ENCODE results near the gene GLIS2.

Gene GLIS2

GRCh38 chr16:4381935-4382794 lies 66.3 kb downstream of the GLIS2 start:
- no peak for DNase-seq (ENCODE audit: low read depth, low spot score)

GRCh38 chr16:4382795-4383357 lies 67.0 kb downstream of the GLIS2 start:
- no peak for DNase-seq (ENCODE audit: low read depth, low spot score)

- no peak for DNase-seq (ENCODE audit: low read depth, low spot score)
Measured at GRCh38 chr16:4383591-4384444, 68.0 kb downstream of the GLIS2 start.

- DNase-seq (ENCODE audit: low read depth, low spot score): no peak
Measured at GRCh38 chr16:4384509-4384942, 68.7 kb downstream of the GLIS2 start.

GRCh38 chr16:4385066-4385788 lies 69.4 kb downstream of the GLIS2 start:
- DNase-seq (ENCODE audit: low read depth, low spot score): no peak

- DNase-seq (ENCODE audit: low read depth, low spot score): no peak
Measured at GRCh38 chr16:4385789-4386450, 70.1 kb downstream of the GLIS2 start.

GRCh38 chr16:4386451-4386805 lies 70.6 kb downstream of the GLIS2 start:
- no peak for DNase-seq (ENCODE audit: low read depth, low spot score)

- DNase-seq (ENCODE audit: low read depth, low spot score): no peak
Measured at GRCh38 chr16:4386951-4387565, 71.2 kb downstream of the GLIS2 start.

- DNase-seq (ENCODE audit: low read depth, low spot score): no peak
Measured at GRCh38 chr16:4387781-4388180, 71.9 kb downstream of the GLIS2 start.

GRCh38 chr16:4388271-4389021 lies 72.6 kb downstream of the GLIS2 start:
- no peak for DNase-seq (ENCODE audit: low read depth, low spot score)
